Karpas-422 (cell line): ENCODE measurements around the gene DCUN1D3. TPM values are rescaled to one million over a fixed set of nuclear protein-coding genes. Genes with fewer than 3 reads are reported as not detected.
A peak's percentile ranks its signal among the peaks of the same experiment; 100 is the strongest.
"Not testable (repeated sequence)": the region's sequence is repeated elsewhere in the genome, so short reads cannot be mapped to it uniquely, and the experiment has no call there.

ENCODE experiments used
- DNase-seq: peaks from one replicate; pipeline ENCODE4 v3.0.0-alpha.2; 2015
- H2AFZ ChIP-seq: fragments of 200-600 bp; sonication (generic); 2 replicates; pipeline ENCODE4 v1.6.1; 2014; ENCODE audit warnings: antibody characterized with exemption, low read length, mixed read lengths
- H3K27ac ChIP-seq: fragments of 200-600 bp; sonication (generic); 2 replicates; pipeline ENCODE4 v1.5.1; 2014; ENCODE audit warnings: mild to moderate bottlenecking, low read length, moderate library complexity
- H3K27me3 ChIP-seq: fragments of 200-600 bp; sonication (generic); 2 replicates; pipeline ENCODE4 v1.6.1; 2014; ENCODE audit warnings: low read length, mixed read lengths
- H3K36me3 ChIP-seq: fragments of 200-600 bp; sonication (generic); 2 replicates; pipeline ENCODE4 v1.6.1; 2014; ENCODE audit warnings: low read length, mixed read lengths; ENCODE audit not compliant: insufficient read depth
- H3K4me1 ChIP-seq: fragments of 200-600 bp; sonication (generic); 2 replicates; pipeline ENCODE4 v1.6.1; 2014; ENCODE audit warnings: mild to moderate bottlenecking, low read length, mixed read lengths
- H3K4me2 ChIP-seq: fragments of 200-600 bp; sonication (generic); 2 replicates; pipeline ENCODE4 v1.6.1; 2014; ENCODE audit warnings: low read length, low read depth, mild to moderate bottlenecking; ENCODE audit not compliant: poor library complexity, severe bottlenecking
- H3K4me3 ChIP-seq: fragments of 200-600 bp; sonication (generic); 2 replicates; pipeline ENCODE4 v1.5.1; 2014; ENCODE audit warnings: mild to moderate bottlenecking, antibody characterized with exemption, low read length, mixed read lengths
- H3K79me2 ChIP-seq: fragments of 200-600 bp; sonication (generic); 2 replicates; pipeline ENCODE4 v1.6.1; 2014; ENCODE audit warnings: mild to moderate bottlenecking, low read length, mixed read lengths
- H3K9ac ChIP-seq: fragments of 200-600 bp; sonication (generic); 2 replicates; pipeline ENCODE4 v1.6.0; 2014; ENCODE audit warnings: low read length
- H3K9me2 ChIP-seq: fragments of 200-600 bp; sonication (generic), shearing (Covaris generic); replicated peaks from 2 replicates; pipeline ENCODE4 v1.6.0; 2014; ENCODE audit warnings: mild to moderate bottlenecking, low read length, moderate library complexity; ENCODE audit not compliant: insufficient read depth
- H3K9me3 ChIP-seq: fragments of 300-700, 200-600 bp; sonication (generic); 2 replicates; pipeline ENCODE4 v1.6.1; 2014; ENCODE audit warnings: low read length, mixed read lengths
- H4K20me1 ChIP-seq: fragments of 200-600 bp; sonication (generic); 2 replicates; pipeline ENCODE4 v1.6.1; 2014; ENCODE audit warnings: mild to moderate bottlenecking, antibody characterized with exemption, low read length, low read depth; ENCODE audit not compliant: insufficient read depth
- total RNA-seq: library from RNA; depleted of rRNA; stranded (reverse); fragments of >200 nt; shearing (Covaris generic); gene quantifications from 2 replicates; pipeline ENCODE4 v1.2.3, GENCODE V29; 2014; ENCODE audit warnings: low replicate concordance

The DCUN1D3 gene
- total RNA-seq, 1 experiment from 2014 or later: 7.3 TPM

- not testable (repeated sequence) for H3K9ac ChIP-seq, H2AFZ ChIP-seq, H3K4me1 ChIP-seq, H3K9me2 ChIP-seq, H3K36me3 ChIP-seq, H3K9me3 ChIP-seq, H3K27ac ChIP-seq, H3K79me2 ChIP-seq, DNase-seq, H3K27me3 ChIP-seq, H4K20me1 ChIP-seq, H3K4me3 ChIP-seq, H3K4me2 ChIP-seq
Measured at GRCh38 chr16:20929676-20930364, 29.7 kb upstream of the DCUN1D3 start.

- no peaks in the 10 kb centered on the region for H3K9me2 ChIP-seq
Measured at GRCh38 chr16:20928774-20929411, 28.7 kb upstream of the DCUN1D3 start.

GRCh38 chr16:20925751-20926150 is 25.6 kb upstream of the DCUN1D3 start:
- no peaks in the 10 kb centered on the region for H3K36me3 ChIP-seq
- H3K4me3 ChIP-seq: no peak overlapping the region
- H3K4me2 ChIP-seq: no peak overlapping the region
- no peaks in the 10 kb centered on the region for H3K9me2 ChIP-seq
- no peaks in the 10 kb centered on the region for H3K79me2 ChIP-seq
- no peak overlapping the region for H2AFZ ChIP-seq
- H3K27ac ChIP-seq: no peak overlapping the region
- no peak for DNase-seq
- H4K20me1 ChIP-seq: no peaks in the 10 kb centered on the region
- no peak overlapping the region for H3K9ac ChIP-seq
- H3K4me1 ChIP-seq: peaks cover 2% of the 10 kb centered on the region; the same call in 1 of the 2 replicates
- H3K9me3 ChIP-seq: no peaks in the 10 kb centered on the region
- H3K27me3 ChIP-seq: no peaks in the 10 kb centered on the region

More at GRCh38 chr16:20928774-20929411, 28.7 kb upstream of the DCUN1D3 start:
- no peaks in the 10 kb centered on the region for H3K36me3 ChIP-seq
- H3K4me3 ChIP-seq: no peak overlapping the region
- no peaks in the 10 kb centered on the region for H3K27me3 ChIP-seq
- no peaks in the 10 kb centered on the region for H3K4me1 ChIP-seq
- no peak overlapping the region for H3K27ac ChIP-seq
- H3K9me3 ChIP-seq: no peaks in the 10 kb centered on the region
- no peak overlapping the region for H3K9ac ChIP-seq
- H3K79me2 ChIP-seq: no peaks in the 10 kb centered on the region
- H3K4me2 ChIP-seq: no peak overlapping the region
- no peaks in the 10 kb centered on the region for H4K20me1 ChIP-seq
- no peak overlapping the region for H2AFZ ChIP-seq
- no peak for DNase-seq

GRCh38 chr16:20923876-20924275 is 23.7 kb upstream of the DCUN1D3 start:
- H3K4me1 ChIP-seq: peaks cover 2% of the 10 kb centered on the region; the same call in 1 of the 2 replicates
- no peak overlapping the region for H3K27ac ChIP-seq
- no peaks in the 10 kb centered on the region for H3K27me3 ChIP-seq
- H3K9me3 ChIP-seq: no peaks in the 10 kb centered on the region
- H3K9ac ChIP-seq: no peak overlapping the region
- H3K9me2 ChIP-seq: no peaks in the 10 kb centered on the region
- H3K4me3 ChIP-seq: no peak overlapping the region
- no peaks in the 10 kb centered on the region for H3K36me3 ChIP-seq
- H3K4me2 ChIP-seq: no peak overlapping the region
- DNase-seq: no peak
- no peaks in the 10 kb centered on the region for H4K20me1 ChIP-seq
- H2AFZ ChIP-seq: no peak overlapping the region
- H3K79me2 ChIP-seq: no peaks in the 10 kb centered on the region

GRCh38 chr16:20920799-20921198 is 20.6 kb upstream of the DCUN1D3 start:
- Histone ChIP-seq H3K4me2 (no peak overlapping the region), H3K9me2 (no peaks in the 10 kb centered on the region), H3K9me3 (no peaks in the 10 kb centered on the region)

GRCh38 chr16:20920091-20920490 is 19.9 kb upstream of the DCUN1D3 start:
- H3K27ac ChIP-seq: no peak overlapping the region

More at GRCh38 chr16:20920799-20921198, 20.6 kb upstream of the DCUN1D3 start:
- no peaks in the 10 kb centered on the region for H4K20me1 ChIP-seq
- H3K9ac ChIP-seq: no peak overlapping the region
- no peak overlapping the region for H2AFZ ChIP-seq
- no peak for DNase-seq
- H3K27ac ChIP-seq: no peak overlapping the region
- peaks cover 13% of the 10 kb centered on the region for H3K4me1 ChIP-seq
- no peaks in the 10 kb centered on the region for H3K79me2 ChIP-seq
- no peaks in the 10 kb centered on the region for H3K27me3 ChIP-seq
- H3K4me3 ChIP-seq: no peak overlapping the region
- no peaks in the 10 kb centered on the region for H3K36me3 ChIP-seq

GRCh38 chr16:20918486-20919239 is 18.5 kb upstream of the DCUN1D3 start:
- Histone ChIP-seq H3K27ac (no peak overlapping the region), H3K27me3 (no peaks in the 10 kb centered on the region), H3K9ac (no peak overlapping the region), H3K36me3 (no peaks in the 10 kb centered on the region), H3K4me2 (no peak overlapping the region), H2AFZ (no peak overlapping the region), H4K20me1 (no peaks in the 10 kb centered on the region), H3K79me2 (no peaks in the 10 kb centered on the region), H3K4me1 (peaks cover 28% of the 10 kb centered on the region), H3K9me2 (no peaks in the 10 kb centered on the region), H3K4me3 (no peak overlapping the region), H3K9me3 (no peaks in the 10 kb centered on the region)
- peak; percentile 12 for DNase-seq

More at GRCh38 chr16:20920091-20920490, 19.9 kb upstream of the DCUN1D3 start:
- Histone ChIP-seq H3K79me2 (no peaks in the 10 kb centered on the region), H3K27me3 (no peaks in the 10 kb centered on the region), H3K4me3 (no peak overlapping the region), H3K9me2 (no peaks in the 10 kb centered on the region), H3K4me1 (peaks cover 18% of the 10 kb centered on the region), H3K36me3 (no peaks in the 10 kb centered on the region), H3K4me2 (no peak overlapping the region), H3K9me3 (no peaks in the 10 kb centered on the region), H4K20me1 (no peaks in the 10 kb centered on the region), H2AFZ (no peak overlapping the region), H3K9ac (no peak overlapping the region)
- DNase-seq: no peak

GRCh38 chr16:20916942-20917341 is 16.8 kb upstream of the DCUN1D3 start:
- peak; percentile 42 for DNase-seq
- no peaks in the 10 kb centered on the region for H3K79me2 ChIP-seq
- no peaks in the 10 kb centered on the region for H3K9me3 ChIP-seq
- H3K27me3 ChIP-seq: no peaks in the 10 kb centered on the region
- H3K9ac ChIP-seq: no peak overlapping the region
- no peak overlapping the region for H2AFZ ChIP-seq
- no peaks in the 10 kb centered on the region for H3K36me3 ChIP-seq
- H3K4me2 ChIP-seq: no peak overlapping the region
- H3K27ac ChIP-seq: no peak overlapping the region
- H3K4me1 ChIP-seq: peaks cover 31% of the 10 kb centered on the region
- no peaks in the 10 kb centered on the region for H4K20me1 ChIP-seq
- H3K4me3 ChIP-seq: no peak overlapping the region
- H3K9me2 ChIP-seq: no peaks in the 10 kb centered on the region
